HG02588 (cell line): ENCODE results near the gene SASH3.
"Not testable (repeated sequence)": the region's sequence is repeated elsewhere in the genome, so short reads cannot be mapped to it uniquely, and the experiment has no call there.

ENCODE experiments used
- ATAC-seq: cut with Tn5 transposase; IDR thresholded peaks from one replicate; pipeline ENCODE4 v1.9.1; 2021; ENCODE audit warnings: mild to moderate bottlenecking, moderate library complexity; ENCODE audit not compliant: unreplicated experiment

SASH3 gene

DNA sequence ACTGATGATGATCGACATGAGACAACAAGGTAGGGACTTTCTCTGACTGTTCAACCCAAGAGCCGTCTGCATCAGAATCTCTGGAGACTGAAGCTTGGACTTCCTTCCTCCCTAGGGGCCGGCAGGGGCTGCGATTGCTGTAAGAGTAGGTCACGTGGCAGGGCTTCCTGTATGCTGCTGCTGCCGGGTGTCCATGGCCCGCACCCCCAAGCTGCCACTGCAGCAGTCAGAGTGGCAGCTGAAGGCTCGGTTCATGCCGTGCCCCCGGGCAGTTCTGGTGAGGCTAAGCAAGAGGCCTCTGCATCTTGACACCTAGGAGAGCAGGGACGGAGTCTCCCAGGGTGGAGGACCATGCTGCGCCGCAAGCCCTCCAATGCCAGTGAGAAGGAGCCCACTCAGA is at the start of gene SASH3:
Gene SASH3 (plus strand): TSS at position 203 of the 400 bp plus-strand sequence. CDS start 149 bp downstream, at position 352.
- peak; percentile 39 for ATAC-seq

DNA sequence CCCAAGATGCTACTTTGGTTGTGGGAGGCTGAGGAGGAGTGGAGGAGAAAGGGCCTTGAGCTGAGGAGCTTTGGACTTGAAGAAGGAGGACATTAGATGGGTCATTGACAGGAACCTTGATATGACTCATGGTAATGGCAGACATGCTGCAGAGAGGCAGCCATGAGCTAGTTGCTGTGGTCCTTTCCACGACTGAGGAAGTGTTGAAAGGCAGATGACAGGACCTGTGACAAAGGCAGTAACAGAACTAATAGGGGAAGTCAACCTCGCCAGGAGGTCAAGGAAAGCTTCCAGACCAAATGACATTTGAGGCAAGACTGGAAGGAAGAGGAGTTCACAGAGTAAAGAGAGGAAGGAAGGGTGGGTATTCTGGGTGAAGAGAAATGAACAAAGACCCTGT is 48.5 kb upstream of the SASH3 start:
- no peak for ATAC-seq

DNA sequence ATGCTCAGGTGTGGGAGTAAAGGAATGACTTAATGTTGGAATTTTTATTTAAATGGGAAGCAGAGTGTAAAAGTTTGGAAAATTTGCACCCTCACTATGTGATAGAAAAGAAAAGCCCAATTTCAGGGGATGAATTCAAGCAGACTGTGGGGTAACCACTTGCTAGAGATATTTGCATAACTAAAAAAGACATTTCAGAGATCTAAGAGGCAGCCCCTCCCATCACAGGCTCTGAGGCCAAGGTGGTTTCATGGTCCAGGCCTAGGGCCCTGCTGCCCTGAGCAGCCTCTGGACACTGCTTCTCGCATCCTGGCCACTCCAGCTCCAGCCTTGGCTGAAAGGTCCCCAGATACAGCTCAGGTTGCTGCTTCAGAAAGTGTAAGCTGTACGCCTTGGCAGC is 46.9 kb upstream of the SASH3 start:
- ATAC-seq, result no peak

DNA sequence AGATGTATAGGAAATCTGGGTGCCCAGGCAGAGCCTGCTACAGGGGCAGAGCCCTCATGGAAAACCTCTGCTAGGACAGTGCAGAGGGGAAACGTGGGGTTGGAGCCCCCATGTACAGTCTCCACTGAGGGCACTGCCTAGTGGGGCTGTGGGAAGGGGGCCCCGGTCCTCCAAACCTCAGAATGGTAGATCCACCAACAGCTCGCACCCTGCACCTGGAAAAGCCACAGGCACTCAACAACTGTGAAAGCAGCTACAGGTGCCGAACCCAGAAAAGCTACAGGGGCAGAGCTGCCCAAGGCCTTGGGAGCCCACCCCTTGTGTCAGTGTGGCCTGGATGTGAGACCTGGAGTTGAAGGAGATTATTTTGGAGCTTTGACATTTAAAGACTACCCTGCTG is 46.4 kb upstream of the SASH3 start:
- ATAC-seq, result no peak

DNA sequence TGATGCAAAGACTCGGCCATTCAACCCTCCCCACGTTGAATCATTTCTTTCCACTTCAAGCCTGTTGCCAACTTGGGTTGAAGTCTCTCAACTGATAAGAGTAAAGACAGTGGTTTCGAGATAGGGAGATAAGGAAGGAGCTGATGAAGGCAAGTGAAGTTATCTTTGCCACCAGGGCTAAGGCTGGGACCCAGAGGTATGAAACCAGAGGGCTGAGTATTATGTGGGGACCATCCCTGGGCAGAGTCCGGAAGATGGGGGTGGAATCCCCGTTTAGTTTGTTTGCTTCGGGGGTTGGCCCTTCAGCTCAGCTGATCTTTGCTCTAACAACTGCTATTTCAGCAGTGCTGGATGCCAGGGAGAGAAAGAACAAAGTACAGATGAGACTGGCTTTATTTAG is 43.3 kb upstream of the SASH3 start:
- ATAC-seq, result no peak

DNA sequence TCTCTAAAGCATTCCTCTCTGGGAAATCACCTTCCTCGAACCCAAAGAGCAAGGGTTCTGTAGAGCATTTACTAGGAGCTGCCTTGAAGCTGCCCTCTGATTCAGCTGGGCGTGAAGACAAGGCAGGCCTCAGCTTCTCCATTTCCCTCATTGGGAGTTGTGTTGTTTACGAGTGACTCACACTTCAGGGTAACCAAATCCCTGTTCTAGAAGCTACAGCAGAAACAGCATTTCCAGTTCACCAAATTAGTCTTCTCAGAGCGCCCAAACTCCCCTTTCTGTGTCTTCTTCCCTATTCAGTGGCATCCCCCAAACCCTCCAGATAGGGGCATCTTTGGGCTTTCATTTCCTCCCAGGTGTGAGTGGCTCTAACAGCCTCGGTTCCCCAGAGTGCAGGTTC is 41.8 kb upstream of the SASH3 start:
- ATAC-seq, result no peak

DNA sequence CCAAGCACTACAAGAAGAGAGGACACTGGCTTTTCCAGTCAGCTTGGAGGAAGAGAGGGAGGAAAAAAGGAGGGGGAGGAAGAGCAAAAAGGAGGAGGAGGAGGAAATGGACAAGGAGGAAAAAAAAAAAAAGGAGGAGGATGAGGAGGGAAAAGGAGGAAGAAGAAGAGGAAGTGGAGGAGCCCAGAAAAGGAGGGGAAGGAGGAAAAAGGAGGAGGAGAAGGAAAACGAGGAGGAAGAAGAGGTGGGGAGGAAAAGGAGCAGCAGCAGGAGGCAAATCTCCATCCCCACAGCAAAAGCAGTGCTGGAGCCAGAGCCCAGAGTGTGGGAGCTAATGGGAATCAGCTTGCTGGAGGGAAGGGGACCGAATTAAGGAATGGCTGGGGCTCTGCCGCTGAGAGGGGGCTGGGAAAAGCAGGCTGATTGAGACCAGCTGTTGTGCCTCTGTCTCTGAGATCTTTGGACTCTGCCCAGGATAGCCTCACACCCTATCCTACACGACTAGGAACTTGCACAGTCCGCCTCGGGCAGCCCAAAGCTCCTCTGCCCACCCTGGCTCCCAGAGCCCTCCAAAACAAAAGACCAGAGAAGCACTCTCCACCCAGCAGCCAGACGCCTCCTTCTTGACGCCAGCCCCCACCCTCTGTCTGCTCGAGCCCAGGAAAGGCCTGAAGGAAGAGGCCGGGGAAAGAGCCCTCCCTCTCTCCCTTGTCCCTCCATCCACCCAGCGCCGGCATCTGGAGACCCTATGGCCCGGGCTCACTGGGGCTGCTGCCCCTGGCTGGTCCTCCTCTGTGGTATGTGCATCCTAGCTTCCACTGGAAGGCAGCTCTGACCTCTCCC is 41.1 kb upstream of the SASH3 start, which contains the start of gene XPNPEP2:
Gene XPNPEP2 (plus strand): TSS at position 514 of the 843 bp plus-strand sequence. CDS start 235 bp downstream, at position 749.
- ATAC-seq, result no peak

DNA sequence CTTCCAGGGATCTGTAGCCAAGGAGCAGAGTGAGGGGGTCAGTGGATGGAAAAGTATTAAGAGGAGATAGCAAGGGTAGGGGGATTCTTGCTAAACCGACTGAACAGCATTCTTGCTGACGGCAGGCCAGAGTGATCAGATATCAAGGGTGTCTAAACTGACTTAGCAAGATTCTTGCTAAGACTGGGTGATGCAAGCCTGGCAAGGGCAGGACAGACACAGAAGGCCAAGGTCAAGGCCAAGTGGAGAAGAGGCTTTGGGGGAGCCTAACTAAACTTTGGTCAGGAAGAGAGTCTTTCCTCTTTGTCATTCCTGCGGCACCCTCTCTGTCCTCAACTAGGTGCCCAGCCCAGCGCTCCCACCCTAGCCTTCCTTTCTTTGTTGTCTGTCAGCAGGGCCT is 40.2 kb upstream of the SASH3 start:
- no peak for ATAC-seq

DNA sequence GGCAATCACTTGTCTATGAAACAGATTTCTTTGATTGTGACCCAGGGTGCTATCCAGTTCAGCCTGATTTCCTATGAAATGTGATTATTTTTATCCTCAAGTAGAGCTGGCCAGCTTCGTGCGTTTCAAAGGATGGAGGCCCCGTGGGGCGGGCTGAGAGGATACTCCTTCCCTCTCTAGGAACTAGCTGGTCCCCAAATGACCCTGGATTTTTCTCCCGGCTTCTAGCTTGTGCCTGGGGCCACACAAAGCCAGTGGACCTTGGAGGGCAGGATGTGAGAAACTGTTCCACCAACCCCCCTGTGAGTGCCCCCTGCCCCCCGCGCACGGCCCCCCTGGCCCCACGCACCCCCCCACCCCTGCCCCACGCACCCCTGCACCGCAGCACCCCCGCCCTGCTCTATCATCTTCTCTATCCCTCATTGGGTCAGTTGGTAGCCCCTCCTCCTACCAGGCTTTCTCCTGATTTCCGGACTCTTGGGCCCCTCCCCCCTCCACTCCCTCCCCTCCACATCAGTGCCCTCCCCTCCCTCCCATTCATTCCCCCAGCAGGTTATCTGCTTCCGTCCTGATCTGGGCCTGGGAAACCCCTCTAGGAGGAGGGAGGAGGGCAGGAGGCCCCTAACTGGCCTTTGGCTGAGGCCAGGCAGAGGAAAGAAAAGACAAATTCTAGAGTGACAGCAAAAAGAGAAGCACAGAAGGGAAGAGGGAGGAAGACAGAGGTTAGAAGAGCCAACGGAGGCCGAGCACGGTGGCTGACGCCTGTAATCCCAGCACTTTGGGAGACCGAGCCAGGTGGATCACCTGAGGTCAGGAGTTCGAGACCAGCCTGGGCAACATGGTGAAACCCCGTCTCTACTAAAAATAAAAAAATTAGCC is 37.6 kb upstream of the SASH3 start:
- no peak for ATAC-seq

DNA sequence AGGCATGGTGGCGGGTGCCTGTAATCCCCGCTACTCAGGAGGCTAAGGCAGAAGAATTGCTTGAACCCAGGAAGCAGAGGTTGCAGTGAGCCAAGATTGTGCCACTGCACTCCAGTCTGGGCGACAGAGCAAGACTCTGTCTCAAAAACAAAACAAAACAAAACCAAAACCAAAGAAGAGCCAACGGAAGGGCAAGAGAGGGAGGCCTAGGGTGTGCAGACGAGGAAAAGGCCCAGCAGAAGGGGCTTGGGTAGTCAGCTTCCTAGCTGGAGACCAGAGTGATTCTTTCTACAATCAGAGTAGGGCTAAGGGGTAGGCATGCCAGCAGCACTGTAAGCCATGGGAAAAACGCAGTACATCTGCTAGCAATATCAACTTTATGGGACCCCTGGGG is 37.0 kb upstream of the SASH3 start:
- not testable (repeated sequence) for ATAC-seq

DNA sequence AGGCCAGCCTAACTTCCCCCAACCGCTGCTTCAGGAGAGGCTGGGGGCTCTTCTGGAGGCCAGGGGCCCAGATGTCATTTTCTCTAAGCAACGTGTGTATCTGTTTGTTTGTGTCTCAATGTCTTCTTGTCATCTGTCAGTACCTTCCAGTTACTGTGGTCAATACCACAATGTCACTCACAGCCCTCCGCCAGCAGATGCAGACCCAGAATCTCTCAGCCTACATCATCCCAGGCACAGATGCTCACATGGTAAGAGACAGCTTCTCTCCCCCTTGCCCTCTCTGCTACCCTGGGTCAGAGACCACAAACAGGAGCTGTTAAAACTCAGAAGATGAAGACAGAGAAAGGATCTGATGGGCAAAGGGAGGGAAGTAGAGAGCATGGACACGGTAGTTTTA is 35.9 kb upstream of the SASH3 start:
- no peak for ATAC-seq

DNA sequence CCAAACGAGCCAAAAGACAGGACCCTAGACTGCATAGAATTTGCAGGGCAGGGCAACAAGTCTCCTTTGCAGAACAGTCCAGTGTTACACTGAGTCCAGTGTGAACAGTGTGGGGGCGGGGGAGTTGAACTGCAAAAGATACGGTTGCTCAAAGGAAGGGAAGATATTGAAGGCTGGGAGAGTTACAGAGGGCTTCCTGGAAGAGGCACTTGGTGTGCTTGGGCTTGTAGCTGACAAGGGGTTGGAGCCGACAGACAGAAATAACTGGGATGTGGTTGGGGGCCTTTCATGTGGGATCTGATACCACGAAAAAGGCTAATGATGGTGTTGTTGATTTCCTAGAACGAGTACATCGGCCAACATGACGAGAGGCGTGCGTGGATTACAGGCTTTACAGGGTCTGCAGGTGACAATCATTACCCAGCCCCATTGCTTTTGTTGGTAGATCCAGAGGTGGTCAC is 34.9 kb upstream of the SASH3 start:
- no peak for ATAC-seq

DNA sequence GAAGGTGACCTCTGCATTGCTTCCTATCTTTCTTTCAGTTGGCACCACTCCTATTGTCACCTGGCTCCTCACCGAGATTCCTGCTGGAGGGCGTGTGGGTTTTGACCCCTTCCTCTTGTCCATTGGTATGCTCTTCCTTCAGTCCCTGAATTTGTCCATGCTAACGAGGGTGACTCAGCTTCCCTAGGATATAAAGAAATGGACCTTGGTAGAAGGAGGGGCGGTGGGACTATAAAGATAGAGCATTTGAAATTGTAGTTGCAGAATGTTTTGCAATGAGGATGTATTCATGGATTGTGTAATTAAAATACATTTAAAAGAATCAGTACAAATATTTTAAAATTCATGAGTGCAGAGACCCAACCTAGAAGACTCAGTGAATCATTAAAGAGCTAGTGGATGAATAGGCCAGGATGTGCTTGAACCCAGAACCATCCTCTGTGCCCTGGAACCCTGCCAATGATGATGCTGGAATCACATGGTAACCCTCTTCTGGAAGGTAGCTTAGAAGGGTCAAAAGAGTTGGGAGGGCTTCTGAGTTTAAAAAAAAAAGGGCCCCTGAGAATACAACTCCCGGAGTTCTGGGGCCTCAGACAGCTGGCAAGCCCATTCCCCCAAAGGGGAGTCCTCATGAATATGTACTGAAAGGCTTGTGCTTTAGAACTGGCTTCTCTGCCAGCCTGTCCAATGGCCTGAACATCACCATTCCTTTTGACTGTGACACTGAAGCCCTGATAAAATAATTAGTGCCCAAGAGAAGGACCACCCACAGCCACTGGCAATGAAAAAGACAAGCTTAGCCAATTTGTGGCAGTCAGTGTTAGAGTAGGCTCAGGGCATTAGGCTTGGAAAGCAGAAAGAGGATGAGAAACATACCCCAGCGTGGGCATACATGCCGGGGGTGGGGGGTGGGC is 32.9 kb upstream of the SASH3 start:
- ATAC-seq, result no peak

DNA sequence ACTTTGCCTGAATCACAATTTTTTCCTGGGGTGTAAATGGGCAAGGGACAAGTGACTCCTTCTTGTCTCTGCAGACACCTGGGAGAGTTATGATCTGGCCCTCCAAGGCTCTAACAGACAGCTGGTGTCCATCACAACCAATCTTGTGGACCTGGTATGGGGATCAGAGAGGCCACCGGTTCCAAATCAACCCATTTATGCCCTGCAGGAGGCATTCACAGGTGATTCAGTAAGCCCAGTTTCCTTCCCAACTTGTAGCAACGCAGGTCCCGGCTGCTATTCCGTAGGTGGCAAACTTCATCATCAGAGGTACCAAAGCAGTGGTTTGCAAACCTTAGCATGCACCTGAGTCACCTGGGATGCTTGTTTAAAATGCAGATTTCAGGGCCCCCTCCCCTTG is 32.2 kb upstream of the SASH3 start:
- ATAC-seq, result no peak

DNA sequence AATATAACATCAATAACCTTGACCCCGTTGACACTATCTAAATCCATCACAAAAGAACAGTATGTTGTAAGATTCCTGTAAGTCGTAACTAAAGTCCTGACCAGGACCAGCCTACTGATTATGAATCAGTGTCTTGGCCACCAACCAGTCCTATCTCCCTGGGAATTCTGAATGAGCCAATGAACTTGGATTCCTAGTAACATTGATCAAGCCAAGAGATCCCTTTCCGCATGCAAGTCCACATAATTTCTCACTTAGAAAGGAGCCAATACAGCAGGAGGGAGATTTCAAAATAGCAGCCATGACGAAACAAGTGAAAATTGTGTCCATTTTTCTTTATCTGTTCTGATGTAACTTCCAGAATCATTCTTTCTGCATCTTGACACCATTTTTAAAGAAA is 31.4 kb upstream of the SASH3 start:
- ATAC-seq, result no peak

DNA sequence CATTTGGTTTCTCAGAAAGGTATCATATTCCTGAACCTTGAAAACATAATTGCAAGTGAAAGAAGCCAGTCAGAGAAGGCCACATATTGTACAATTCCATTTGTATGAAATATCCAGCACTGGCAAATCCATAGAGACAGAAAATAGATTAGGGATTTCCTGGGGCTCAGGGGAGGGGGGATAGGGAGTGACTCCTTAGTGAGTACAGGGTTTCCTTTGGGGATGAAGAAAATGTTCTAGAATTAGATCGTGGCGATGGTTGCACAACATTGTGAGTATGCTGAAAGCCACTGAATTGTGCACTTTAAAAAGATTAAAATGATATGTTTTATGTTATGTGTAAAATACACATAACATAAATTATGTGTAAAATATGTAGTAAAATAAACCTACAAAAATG is 30.7 kb upstream of the SASH3 start:
- no peak for ATAC-seq

DNA sequence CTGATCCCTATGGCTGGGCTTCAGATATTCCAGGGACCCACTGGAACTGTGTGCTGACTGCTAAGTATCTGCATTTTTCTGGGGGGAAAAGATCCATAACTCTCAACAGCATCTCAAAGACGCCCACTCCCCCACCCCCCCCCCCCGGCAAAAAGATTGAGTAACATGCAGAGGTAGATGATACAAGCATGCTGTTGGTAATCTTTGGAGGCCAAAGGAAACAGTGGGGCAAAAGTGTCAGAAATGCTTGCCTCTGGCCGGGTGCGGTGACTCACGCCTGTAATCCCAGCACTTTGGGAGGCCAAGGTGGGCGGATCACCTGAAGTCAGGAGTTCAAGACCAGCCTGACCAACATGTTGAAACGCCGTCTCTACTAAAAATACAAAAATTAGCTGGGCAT is 28.8 kb upstream of the SASH3 start:
- ATAC-seq, result no peak

DNA sequence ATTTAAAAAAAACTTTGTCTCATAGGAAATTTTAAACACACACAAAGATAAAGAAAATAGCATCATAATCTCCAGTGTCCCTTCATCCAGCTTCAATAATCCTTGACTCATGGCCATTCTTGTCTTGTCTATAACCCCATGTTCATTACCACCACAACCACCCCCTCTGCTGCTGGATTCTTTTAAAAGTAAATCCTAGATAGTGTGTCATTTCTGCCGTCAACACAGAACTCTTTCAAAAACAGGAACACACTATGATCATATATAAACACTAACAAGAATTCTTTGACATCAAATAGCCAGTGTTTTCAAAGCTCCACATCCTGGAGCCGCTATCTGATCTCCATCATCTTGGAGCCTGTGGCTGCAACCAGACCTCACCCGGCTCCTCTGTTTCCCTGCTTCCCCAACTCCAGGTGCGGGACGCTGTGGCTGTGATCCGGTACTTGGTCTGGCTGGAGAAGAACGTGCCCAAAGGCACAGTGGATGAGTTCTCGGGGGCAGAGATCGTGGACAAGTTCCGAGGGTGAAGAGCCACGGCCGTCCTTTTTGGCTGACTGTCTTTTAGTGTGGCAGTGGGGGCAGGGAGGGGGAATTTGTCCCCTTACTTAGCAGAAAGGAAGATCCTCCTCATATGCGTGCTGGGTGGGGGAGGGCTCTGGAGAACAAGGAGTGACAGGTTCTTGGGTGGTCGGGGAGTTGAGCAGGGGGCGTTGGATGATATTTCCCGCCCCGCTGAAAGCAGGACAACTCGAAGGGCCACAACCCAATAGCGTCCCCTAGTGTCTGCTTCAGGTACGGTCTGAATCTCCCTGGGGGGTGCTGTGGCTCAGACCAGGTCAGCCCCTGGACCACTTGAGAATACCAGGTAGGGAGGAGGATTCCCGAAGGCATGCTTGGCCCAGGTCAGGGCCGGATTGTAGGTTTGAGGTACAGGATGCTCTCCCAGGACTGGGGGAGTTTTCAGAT is 25.4 kb upstream of the SASH3 start:
- no peak for ATAC-seq

DNA sequence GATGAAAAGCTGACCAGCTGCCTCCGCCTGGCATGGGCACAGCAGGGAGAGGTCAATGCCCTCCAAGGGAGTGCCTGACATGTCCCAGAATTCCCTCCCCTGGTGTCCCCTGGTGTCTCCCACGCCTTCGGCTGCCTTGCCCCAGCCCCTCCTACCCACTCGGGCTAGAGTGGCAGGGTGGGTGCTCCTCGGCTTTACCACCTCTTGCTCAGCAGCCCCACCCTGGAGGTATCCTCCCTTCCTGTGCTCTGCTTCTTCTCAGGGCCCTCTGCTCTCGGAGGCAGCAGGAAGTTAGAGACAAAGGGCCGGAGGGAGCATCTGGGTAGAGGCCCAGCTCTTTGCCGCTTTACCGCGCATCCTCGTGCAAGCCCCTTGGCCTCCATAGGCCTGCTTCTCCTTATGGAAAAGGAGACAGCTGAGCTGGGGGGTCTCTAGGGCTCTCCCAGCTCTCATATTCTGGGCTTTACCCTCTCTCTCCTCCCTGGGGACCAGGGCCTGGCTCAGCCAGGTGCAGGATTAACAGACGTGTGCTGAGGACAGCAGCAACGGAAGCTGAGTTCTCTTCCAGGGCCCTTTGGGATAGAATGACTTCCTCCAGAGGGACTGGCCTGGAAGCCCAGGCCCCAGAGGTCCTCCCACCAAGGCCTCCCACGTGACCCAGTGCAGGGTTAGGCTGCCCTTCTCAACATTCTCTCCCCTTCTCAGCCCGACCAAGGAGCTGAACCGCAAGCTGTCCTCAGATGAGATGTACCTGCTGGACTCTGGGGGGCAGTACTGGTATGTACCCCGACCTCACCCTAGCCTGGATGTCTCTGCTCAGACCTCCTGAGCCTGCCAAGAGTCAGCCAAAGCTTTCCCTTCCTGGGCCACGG is 23.7 kb upstream of the SASH3 start:
- no peak for ATAC-seq
